Ovary (tissue), 9 donors: ENCODE measurements around the gene FTH1. TPM values are rescaled to one million over a fixed set of nuclear protein-coding genes. Genes with fewer than 3 reads are reported as not detected.

Source experiments
- DNase-seq, 5 donors: peaks; one replicate each; pipeline ENCODE4 v3.0.0-alpha.2; 2019 to 2020
- H3K27ac ChIP-seq, 2 donors: fragments of 200-600 bp; one replicate each; pipeline versions ENCODE4 v1.5.1 to v1.8.0; 2019 to 2022
- H3K27me3 ChIP-seq: fragments of 200-600 bp; one replicate; pipeline ENCODE4 v1.8.0; 2022
- H3K36me3 ChIP-seq: fragments of 200-600 bp; sonication (generic); one replicate; pipeline ENCODE4 v1.5.1; 2019
- H3K4me1 ChIP-seq: one replicate; pipeline ENCODE4 v1.8.1; 2013; ENCODE audit warnings: mild to moderate bottlenecking, moderate library complexity; ENCODE audit not compliant: insufficient read depth
- H3K4me3 ChIP-seq: fragments of 200-600 bp; sonication (generic); one replicate; pipeline ENCODE4 v1.5.1; 2017
- H3K9me3 ChIP-seq, 2 donors: fragments of 200-600 bp in 1 of 2; sonication (generic) in 1 of 2; one replicate each; pipeline versions ENCODE4 v1.5.1 to v1.8.1; 2013 to 2019; ENCODE audit warnings: mild to moderate bottlenecking in 1 of 2, moderate library complexity in 1 of 2
- CTCF ChIP-seq, 3 donors: fragments of 450-650 bp in 2 of 3; fragments of 200-600 bp in 1 of 3; IDR thresholded peaks; one replicate each; pipeline versions ENCODE4 v1.5.1 to v1.8.0; 2016 to 2022; ENCODE audit warnings: antibody characterized with exemption in 3 of 3, mild to moderate bottlenecking in 1 of 3
- EP300 ChIP-seq: sonication (generic); formaldehyde crosslinking; IDR thresholded peaks from one replicate; pipeline ENCODE4 v1.6.1; 2017; ENCODE audit warnings: antibody characterized with exemption
- POLR2A ChIP-seq: fragments of 450-650 bp; IDR thresholded peaks from one replicate; pipeline ENCODE4 v1.6.1; 2017; ENCODE audit warnings: antibody characterized with exemption, mild to moderate bottlenecking, moderate library complexity
- WGBS, 3 donors: extraction: QIAGEN DNeasy Blood & Tissue Kit in 1 of 3; methylation state at CpG; one replicate each; pipeline versions ENCODE4 v1.1.5 to v1.1.7; 2013 to 2017; 5-methylcytosine and 5-hydroxymethylcytosine counted together
- intact Hi-C, 4 donors: fragments of 100-400 bp; cut with DNase I; formaldehyde crosslinking; loops; one replicate each; pipeline versions ENCODE4 v1.11.0 to v1.15.1; 2022 to 2023
- polyA plus RNA-seq, 2 donors: library from polyadenylated mRNA; stranded (reverse); fragments of 200-250 nt in 1 of 2; fragments of 350-450 nt in 1 of 2; fragmentation: Illumina TruSeq in 1 of 2; extraction: RNeasy Lipid Tissue Mini Kit (QIAGEN cat#74804) in 1 of 2; gene quantifications; one replicate each; pipeline ENCODE4 v1.2.3, GENCODE V29; 2013 to 2014
- total RNA-seq, 7 donors: library from RNA; depleted of rRNA in 2 of 7; stranded (reverse); fragments of >200 nt in 2 of 7; fragmentation: NEBNext Ultra II Directional in 3 of 7; extraction: Animal tissue kit (Norgen Biotek cat#: 25700) in 3 of 7; gene quantifications; one replicate each; pipeline versions ENCODE4 v1.1.0 to v1.2.4, GENCODE V29; 2016 to 2023
- donor health status: DM: no; HTN: no; CAD: no; lungs with moderate emphysema.
- donor health status: DM: no; HTN: no; CAD: no.
- donor health status: Bipolar disorder and iron deficiency.
- donor health status: DM: yes; HTN: yes; CAD: no.
- donor health status: DM: no; HTN: no; CAD: no.
- donor health status: DM: yes; HTN: yes; CAD: no.

Gene FTH1
- total and polyA plus RNA-seq, 9 donors, result 1,118 to 5,649 (median 2,155) TPM

DNA sequence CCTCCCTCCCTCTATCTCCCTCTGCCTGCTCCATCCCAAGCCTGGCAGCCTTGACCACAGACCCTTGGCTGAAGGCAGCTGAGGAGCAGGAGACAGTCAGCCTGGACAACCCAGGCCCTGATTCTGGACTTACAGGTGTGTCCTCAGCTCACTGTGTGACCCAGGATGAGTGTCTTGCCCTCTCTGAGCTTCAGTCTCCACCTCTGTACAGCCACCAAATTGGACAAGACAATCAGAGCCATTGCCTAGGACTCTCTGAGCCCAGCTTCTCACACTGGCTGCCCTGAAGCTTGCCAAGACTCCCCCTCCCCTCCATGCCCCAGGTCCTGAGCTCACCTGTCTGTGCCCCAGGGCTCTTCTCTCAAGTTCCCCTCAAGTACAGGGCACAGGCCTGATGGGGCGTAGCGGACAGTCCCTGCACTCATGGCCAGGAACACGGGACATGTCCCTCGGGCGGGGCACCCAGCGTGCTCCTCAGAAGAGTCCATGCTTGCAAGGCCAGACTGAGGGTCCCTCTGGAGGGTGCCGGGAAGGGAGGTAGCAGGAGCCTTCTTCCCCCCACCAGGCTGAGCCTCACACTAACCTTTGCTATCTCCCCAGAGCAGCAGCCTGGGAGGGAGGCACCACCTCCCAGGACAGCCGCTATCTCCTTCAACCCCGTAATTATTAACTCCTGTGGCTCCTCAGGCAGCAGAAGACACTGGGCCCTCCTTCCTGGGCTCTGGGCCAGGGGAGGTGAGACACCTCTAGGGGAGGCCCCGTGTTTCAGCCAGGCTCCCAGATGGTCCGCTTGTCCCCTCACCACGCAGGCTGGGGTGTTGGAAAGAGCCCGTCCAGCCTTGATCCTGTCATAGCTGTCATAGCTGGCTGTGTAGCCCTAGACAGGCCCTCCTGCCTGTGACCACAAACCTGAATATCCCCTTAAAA lies 47.5 kb downstream of the FTH1 start:
- H3K27me3 ChIP-seq, result no peaks in the 10 kb centered on the region
- TF ChIP-seq CTCF (IDR thresholded peaks at IDR 0.05), result no peak
- TF ChIP-seq POLR2A, result no peak
- TF ChIP-seq EP300, result no peak
- no peaks in the 10 kb centered on the region for H3K36me3 ChIP-seq
- no peak overlapping the region for H3K4me3 ChIP-seq
- no peaks in the 10 kb centered on the region for H3K9me3 ChIP-seq
- H3K27ac ChIP-seq, result peak overlapping the region in 1 of 2 donors; percentile 27
- intact Hi-C loops, result no loop called here
- peak; percentile 17 to 48 (median 41) for DNase-seq
- 59 to 72% (median 68%) methylated on average over 13 of the region's 13 CpGs for WGBS, 3 donors
- peaks cover 28% of the 10 kb centered on the region for H3K4me1 ChIP-seq

- no peak for TF ChIP-seq POLR2A
- no peak for TF ChIP-seq EP300
- no peak for TF ChIP-seq CTCF (IDR thresholded peaks at IDR 0.05)
- peak overlapping the region in 1 of 2 donors; percentile 7 for H3K27ac ChIP-seq
- intact Hi-C loops, result no loop called here
- peaks cover 26% of the 10 kb centered on the region for H3K4me1 ChIP-seq
- no peak overlapping the region for H3K4me3 ChIP-seq
- H3K36me3 ChIP-seq, result no peaks in the 10 kb centered on the region
- H3K27me3 ChIP-seq, result no peaks in the 10 kb centered on the region
- WGBS, 3 donors, result 33 to 43% (median 36%) methylated on average over 6 of the region's 6 CpGs
- no peaks in the 10 kb centered on the region for H3K9me3 ChIP-seq
- DNase-seq, result peak; percentile 25 to 58 (median 29)
These were observed 48.3 kb downstream of the FTH1 start for GRCh38 chr11:61918938-61919704.

DNA sequence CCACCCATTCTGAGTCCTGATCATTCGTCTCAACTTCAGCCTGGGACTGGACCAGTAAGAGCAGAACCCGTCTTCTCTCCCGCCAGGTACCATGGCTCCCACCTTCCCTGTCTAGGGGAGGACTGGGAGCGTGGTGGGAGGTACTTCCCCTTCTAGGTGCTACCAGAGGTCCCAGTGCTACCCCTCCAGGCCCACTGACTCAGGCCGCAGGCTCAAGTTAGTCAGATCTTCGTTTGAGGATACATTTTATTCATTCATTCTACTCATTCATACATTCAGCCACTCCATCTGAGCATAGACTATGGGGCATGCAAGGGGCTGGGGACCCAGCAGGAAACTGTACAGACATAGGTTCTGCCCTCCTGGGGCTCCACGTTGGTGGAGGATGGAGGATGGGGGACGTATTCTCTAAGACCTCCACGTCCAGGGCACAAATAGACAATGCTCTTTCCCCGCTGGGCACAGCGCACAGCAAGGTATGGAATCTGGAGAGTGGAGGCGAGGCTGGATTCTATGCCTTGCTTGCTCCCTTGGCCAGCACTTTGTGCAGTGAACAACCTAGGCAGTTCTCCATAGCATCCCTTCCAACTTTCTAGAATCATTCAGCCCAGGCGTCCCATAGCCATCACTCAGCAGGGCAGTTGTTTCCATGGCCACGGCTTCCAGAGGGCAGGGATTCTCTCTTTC lies 49.0 kb downstream of the FTH1 start:
- DNase-seq, result peak in 4 of 5 donors; percentile 11 to 42 (median 26)
- peaks cover 19% of the 10 kb centered on the region for H3K4me1 ChIP-seq
- intact Hi-C loops, result no loop called here
- H3K27me3 ChIP-seq, result no peaks in the 10 kb centered on the region
- H3K9me3 ChIP-seq, result no peaks in the 10 kb centered on the region
- H3K4me3 ChIP-seq, result no peak overlapping the region
- no peaks in the 10 kb centered on the region for H3K36me3 ChIP-seq
- H3K27ac ChIP-seq, result peak overlapping the region in 1 of 2 donors; percentile 91
- no peak for TF ChIP-seq EP300
- no peak for TF ChIP-seq POLR2A
- TF ChIP-seq CTCF (IDR thresholded peaks at IDR 0.05), result no peak
- WGBS, 3 donors, result 83 to 86% (median 85%) methylated on average over 14 of the region's 14 CpGs
